Suprapubic skin (tissue), 4 donors: ENCODE measurements around the gene ZNF804B.

Experiments
- POLR2A ChIP-seq, 2 donors: fragments of 450-650 bp; IDR thresholded peaks; one replicate each; pipeline ENCODE4 v1.6.1; 2017; ENCODE audit warnings: antibody characterized with exemption in 2 of 2, mild to moderate bottlenecking in 2 of 2, moderate library complexity in 2 of 2
- POLR2AphosphoS5 ChIP-seq, 3 donors: sonication (generic); formaldehyde crosslinking; IDR thresholded peaks; one replicate each; pipeline ENCODE4 v1.6.1; 2017; ENCODE audit warnings: antibody characterized with exemption in 3 of 3
- TF ChIP-seq, protein P1 (sequence below), 2 donors: fragments of 200-600 bp in 1 of 2; fragments of 450-650 bp in 1 of 2; sonication (generic) in 1 of 2; IDR thresholded peaks; one replicate each; pipeline ENCODE4 v1.5.1; 2016 to 2019; ENCODE audit warnings: antibody characterized with exemption in 2 of 2, mild to moderate bottlenecking in 1 of 2, moderate library complexity in 1 of 2

DNA sequence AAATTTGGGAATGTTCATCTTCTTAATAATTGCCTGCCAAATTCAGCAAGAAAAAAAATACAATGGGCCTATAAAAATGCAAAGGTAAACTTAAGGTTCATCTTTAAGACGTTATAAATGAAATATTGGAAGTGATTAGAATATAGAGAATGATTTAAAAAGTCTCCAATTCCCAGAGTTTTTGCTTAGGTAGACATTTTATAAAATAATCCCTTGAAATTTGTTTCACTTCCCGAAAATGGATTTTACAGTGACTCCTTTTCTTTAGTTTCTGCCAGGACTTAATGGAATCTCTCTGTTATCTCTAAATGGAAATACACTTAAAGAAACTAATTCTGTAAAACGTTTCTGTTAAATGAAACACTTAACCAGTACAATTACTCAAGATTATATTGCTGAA lies 580.2 kb downstream of the ZNF804B start:
- TF ChIP-seq POLR2A (IDR thresholded peaks at IDR 0.05): no peak
- TF ChIP-seq, protein P1, sequence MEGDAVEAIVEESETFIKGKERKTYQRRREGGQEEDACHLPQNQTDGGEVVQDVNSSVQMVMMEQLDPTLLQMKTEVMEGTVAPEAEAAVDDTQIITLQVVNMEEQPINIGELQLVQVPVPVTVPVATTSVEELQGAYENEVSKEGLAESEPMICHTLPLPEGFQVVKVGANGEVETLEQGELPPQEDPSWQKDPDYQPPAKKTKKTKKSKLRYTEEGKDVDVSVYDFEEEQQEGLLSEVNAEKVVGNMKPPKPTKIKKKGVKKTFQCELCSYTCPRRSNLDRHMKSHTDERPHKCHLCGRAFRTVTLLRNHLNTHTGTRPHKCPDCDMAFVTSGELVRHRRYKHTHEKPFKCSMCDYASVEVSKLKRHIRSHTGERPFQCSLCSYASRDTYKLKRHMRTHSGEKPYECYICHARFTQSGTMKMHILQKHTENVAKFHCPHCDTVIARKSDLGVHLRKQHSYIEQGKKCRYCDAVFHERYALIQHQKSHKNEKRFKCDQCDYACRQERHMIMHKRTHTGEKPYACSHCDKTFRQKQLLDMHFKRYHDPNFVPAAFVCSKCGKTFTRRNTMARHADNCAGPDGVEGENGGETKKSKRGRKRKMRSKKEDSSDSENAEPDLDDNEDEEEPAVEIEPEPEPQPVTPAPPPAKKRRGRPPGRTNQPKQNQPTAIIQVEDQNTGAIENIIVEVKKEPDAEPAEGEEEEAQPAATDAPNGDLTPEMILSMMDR (IDR thresholded peaks at IDR 0.05): no peak
- TF ChIP-seq POLR2AphosphoS5 (IDR thresholded peaks at IDR 0.05): no peak
